Muscle layer of colon (tissue), 2 donors: Measurements from ENCODE around the gene FRMD1.
"Not testable (repeated sequence)": the region's sequence is repeated elsewhere in the genome, so short reads cannot be mapped to it uniquely, and the experiment has no call there.

Source experiments
- H3K27ac ChIP-seq: one replicate; pipeline ENCODE4 v1.7.0; 2013; ENCODE audit warnings: low read depth, mild to moderate bottlenecking, low read length, moderate library complexity
- H3K27me3 ChIP-seq, 2 donors: one replicate each; pipeline ENCODE4 v1.7.0; 2013; ENCODE audit warnings: low read length in 2 of 2, mild to moderate bottlenecking in 2 of 2; ENCODE audit not compliant: insufficient read depth in 2 of 2, control insufficient read depth in 1 of 2
- H3K36me3 ChIP-seq: one replicate; pipeline ENCODE4 v1.7.0; 2013; ENCODE audit warnings: mild to moderate bottlenecking, low read length; ENCODE audit not compliant: insufficient read depth
- H3K4me1 ChIP-seq: one replicate; pipeline ENCODE4 v1.7.0; 2013; ENCODE audit warnings: mild to moderate bottlenecking, low read length; ENCODE audit not compliant: insufficient read depth
- H3K4me3 ChIP-seq, 2 donors: one replicate each; pipeline ENCODE4 v1.7.0; 2013; ENCODE audit warnings: low read length in 2 of 2, low read depth in 1 of 2, mild to moderate bottlenecking in 1 of 2, moderate library complexity in 1 of 2
- H3K9ac ChIP-seq: one replicate; pipeline ENCODE4 v1.7.0; 2013; ENCODE audit warnings: low read length
- H3K9me3 ChIP-seq: one replicate; pipeline ENCODE4 v1.7.0; 2013; ENCODE audit warnings: mild to moderate bottlenecking, low read length
- donor health status: abdominal sarcoma.
- donor health status: Adenocarcinoma of cecum.

The FRMD1 gene

GRCh38 chr6:168082860-168083513, 4.0 kb upstream of the FRMD1 start:
- Histone ChIP-seq H3K9ac (no peak overlapping the region), H3K4me1 (peaks cover 1% of the 10 kb centered on the region), H3K4me3 (no peak overlapping the region), H3K27me3 (no peaks in the 10 kb centered on the region), H3K36me3 (no peaks in the 10 kb centered on the region), H3K27ac (no peak overlapping the region), H3K9me3 (no peaks in the 10 kb centered on the region)

GRCh38 chr6:168081858-168082546, 3.0 kb upstream of the FRMD1 start:
- no peaks in the 10 kb centered on the region for H3K36me3 ChIP-seq
- H3K9me3 ChIP-seq, result no peaks in the 10 kb centered on the region
- H3K4me1 ChIP-seq, result no peaks in the 10 kb centered on the region

GRCh38 chr6:168080393-168081077, 1.5 kb upstream of the FRMD1 start:
- H3K9ac ChIP-seq, result no peak overlapping the region
- H3K9me3 ChIP-seq, result no peaks in the 10 kb centered on the region
- no peaks in the 10 kb centered on the region for H3K36me3 ChIP-seq
- no peak overlapping the region for H3K27ac ChIP-seq
- no peak overlapping the region for H3K4me3 ChIP-seq
- no peaks in the 10 kb centered on the region for H3K4me1 ChIP-seq
- no peaks in the 10 kb centered on the region for H3K27me3 ChIP-seq

More at GRCh38 chr6:168081858-168082546, 3.0 kb upstream of the FRMD1 start:
- Histone ChIP-seq H3K27ac (no peak overlapping the region), H3K27me3 (no peaks in the 10 kb centered on the region), H3K4me3 (no peak overlapping the region), H3K9ac (no peak overlapping the region)

- H3K9me3 ChIP-seq, result no peaks in the 10 kb centered on the region
- H3K9ac ChIP-seq, result no peak overlapping the region
- H3K27ac ChIP-seq, result no peak overlapping the region
- no peak overlapping the region for H3K4me3 ChIP-seq
- no peaks in the 10 kb centered on the region for H3K27me3 ChIP-seq
- H3K36me3 ChIP-seq, result no peaks in the 10 kb centered on the region
- no peaks in the 10 kb centered on the region for H3K4me1 ChIP-seq
Measured at GRCh38 chr6:168078175-168078942, 653 bp downstream of the FRMD1 start.

GRCh38 chr6:168077401-168077800, 1.6 kb downstream of the FRMD1 start:
- H3K27ac ChIP-seq, H3K4me3 ChIP-seq, H3K36me3 ChIP-seq, H3K9me3 ChIP-seq, H3K9ac ChIP-seq, H3K27me3 ChIP-seq, H3K4me1 ChIP-seq: not testable (repeated sequence)

- H3K27ac ChIP-seq, result no peak overlapping the region
- H3K27me3 ChIP-seq, result no peaks in the 10 kb centered on the region
- no peaks in the 10 kb centered on the region for H3K36me3 ChIP-seq
- H3K9ac ChIP-seq, result no peak overlapping the region
- H3K4me3 ChIP-seq, result no peak overlapping the region
- H3K9me3 ChIP-seq, result no peaks in the 10 kb centered on the region
- H3K4me1 ChIP-seq, result no peaks in the 10 kb centered on the region
Measured at GRCh38 chr6:168075787-168076202, 3.2 kb downstream of the FRMD1 start.

- H3K27me3 ChIP-seq, result no peaks in the 10 kb centered on the region
- no peaks in the 10 kb centered on the region for H3K4me1 ChIP-seq
- no peak overlapping the region for H3K9ac ChIP-seq
- H3K27ac ChIP-seq, result no peak overlapping the region
- H3K9me3 ChIP-seq, result no peaks in the 10 kb centered on the region
- no peaks in the 10 kb centered on the region for H3K36me3 ChIP-seq
- H3K4me3 ChIP-seq, result no peak overlapping the region
Measured at GRCh38 chr6:168075216-168075615, 3.8 kb downstream of the FRMD1 start.

- H3K27me3 ChIP-seq, result no peaks in the 10 kb centered on the region
- no peak overlapping the region for H3K9ac ChIP-seq
- H3K36me3 ChIP-seq, result no peaks in the 10 kb centered on the region
- H3K27ac ChIP-seq, result no peak overlapping the region
- H3K4me3 ChIP-seq, result no peak overlapping the region
- H3K9me3 ChIP-seq, result no peaks in the 10 kb centered on the region
- no peaks in the 10 kb centered on the region for H3K4me1 ChIP-seq
Measured at GRCh38 chr6:168073937-168074730, 4.9 kb downstream of the FRMD1 start.

GRCh38 chr6:168072730-168073129, 6.3 kb downstream of the FRMD1 start:
- H3K27ac ChIP-seq, result no peak overlapping the region
- H3K9me3 ChIP-seq, result no peaks in the 10 kb centered on the region
- no peaks in the 10 kb centered on the region for H3K36me3 ChIP-seq
- no peak overlapping the region for H3K4me3 ChIP-seq
- H3K27me3 ChIP-seq, result no peaks in the 10 kb centered on the region
- no peaks in the 10 kb centered on the region for H3K4me1 ChIP-seq
- H3K9ac ChIP-seq, result no peak overlapping the region

- no peak overlapping the region for H3K4me3 ChIP-seq
- H3K9me3 ChIP-seq, result no peaks in the 10 kb centered on the region
- no peaks in the 10 kb centered on the region for H3K4me1 ChIP-seq
- H3K27me3 ChIP-seq, result no peaks in the 10 kb centered on the region
- no peaks in the 10 kb centered on the region for H3K36me3 ChIP-seq
- H3K9ac ChIP-seq, result no peak overlapping the region
- H3K27ac ChIP-seq, result no peak overlapping the region
Measured at GRCh38 chr6:168072261-168072660, 6.8 kb downstream of the FRMD1 start.

- no peak overlapping the region for H3K27ac ChIP-seq
- H3K9me3 ChIP-seq, result no peaks in the 10 kb centered on the region
Measured at GRCh38 chr6:168071620-168072019, 7.4 kb downstream of the FRMD1 start.

More at GRCh38 chr6:168071620-168072019, 7.4 kb downstream of the FRMD1 start:
- H3K4me1 ChIP-seq, result no peaks in the 10 kb centered on the region
- H3K4me3 ChIP-seq, result no peak overlapping the region
- H3K9ac ChIP-seq, result no peak overlapping the region
- H3K27me3 ChIP-seq, result no peaks in the 10 kb centered on the region
- no peaks in the 10 kb centered on the region for H3K36me3 ChIP-seq
